ENCODE results near the gene TBX15.

DNA sequence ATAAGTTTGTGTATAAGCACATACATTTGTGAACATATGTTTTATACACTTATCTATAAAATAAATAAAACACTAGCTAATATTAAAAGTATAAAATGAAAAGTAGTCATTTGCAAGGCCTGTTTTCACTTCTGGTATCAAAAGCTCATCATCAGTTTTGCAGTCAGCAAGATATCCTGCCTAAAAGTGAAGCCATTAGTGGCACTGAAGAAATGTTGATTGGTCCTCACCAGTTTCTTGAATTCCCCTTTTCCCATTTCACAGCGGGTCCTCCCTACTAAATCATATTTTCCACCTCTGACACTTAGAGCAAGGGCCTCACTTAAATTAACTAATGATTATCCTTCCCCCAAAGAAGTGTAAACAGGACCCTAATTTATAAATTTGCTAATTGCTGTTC, 6.7 kb downstream of the TBX15 start:
- TF ChIP-seq CTCF (IDR thresholded peaks at IDR 0.05) (no peak), POLR2A (IDR thresholded peaks at IDR 0.05) (no peak)
